A549 treated with CpdA at 1 μM for 4 hours (cell line): ENCODE data around the gene UQCRFS1. TPM values are rescaled to one million over a fixed set of nuclear protein-coding genes. Genes with fewer than 3 reads are reported as not detected.

ENCODE experiments used
- total RNA-seq: library from RNA; stranded (reverse); fragments of 200-300 nt; extraction: Qiagen RNA extraction; gene quantifications from 5 replicates; pipeline ENCODE4 v1.2.3, GENCODE V29; 2022; ENCODE audit warnings: low read depth

Gene UQCRFS1
- 98.6 to 138 TPM (median 126 TPM) in 5 replicates for total RNA-seq

DNA sequence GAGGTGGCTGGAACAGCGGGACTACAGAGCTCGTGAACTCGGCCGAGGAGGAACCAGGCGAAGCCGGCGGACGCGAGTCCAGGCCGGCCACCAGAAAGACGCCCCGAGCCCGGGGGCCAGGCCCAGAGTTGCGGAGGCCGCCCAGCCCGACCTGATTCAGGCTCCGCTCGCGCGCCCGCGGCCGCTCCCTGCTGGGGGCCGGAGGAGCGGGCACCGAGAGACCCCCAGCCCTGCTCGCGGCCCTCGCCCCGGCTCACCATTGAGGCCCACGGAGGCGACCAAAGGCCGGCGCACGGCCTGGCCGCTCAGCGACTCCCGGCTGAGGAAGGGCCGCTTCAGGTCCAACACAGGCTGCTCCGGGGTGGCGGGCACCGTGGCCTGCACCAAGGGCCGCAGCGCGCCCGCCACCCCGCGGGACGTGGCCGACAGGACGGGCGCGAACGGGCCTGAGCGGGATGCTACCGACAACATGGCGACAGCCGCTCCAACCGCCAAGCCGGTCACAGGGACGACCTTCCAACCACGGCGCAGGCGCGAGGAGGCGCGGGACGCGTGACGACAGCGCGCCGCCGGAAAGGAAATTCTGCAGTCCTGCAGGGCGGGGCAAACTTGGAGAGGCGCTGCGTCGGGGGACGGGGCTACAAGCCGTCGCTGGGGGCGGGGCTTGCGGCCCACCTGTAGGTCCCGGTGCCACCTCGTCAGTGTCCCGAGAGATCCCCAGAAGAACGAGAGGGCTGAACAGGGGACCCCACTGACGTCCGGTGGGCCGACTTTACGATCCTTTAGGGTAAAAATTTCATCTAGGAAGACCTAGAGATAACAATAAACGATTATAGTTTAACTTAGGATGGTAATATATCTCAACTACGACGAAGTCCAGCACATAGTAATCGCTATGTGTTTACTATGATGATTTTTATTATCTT lies at the start of gene UQCRFS1:
UQCRFS1 (minus strand) TSS at position 504 of the 926 bp plus-strand sequence; CDS start at position 471, 33 bp downstream.

